Caco-2 (cell line): ENCODE measurements around the gene USP34. TPM values are rescaled to one million over a fixed set of nuclear protein-coding genes. Genes with fewer than 3 reads are reported as not detected.

Source experiments
- BruUV-seq: library from RNA; stranded (reverse); fragments of 400-500 nt; replicated peaks from 2 replicates; lab custom pipeline; 2021; lab: Mats Ljungman, UMichigan
- CTCF ChIA-PET: fragments of 300-600 bp; sonication (Branson Sonifier 250); formaldehyde crosslinking; loops from one replicate; lab custom pipeline; 2022; ENCODE audit warnings: antibody characterized with exemption; lab: Charles Lee
- POLR2A ChIA-PET: fragments of 300-600 bp; sonication (Branson Sonifier 250); formaldehyde crosslinking; loops from one replicate; lab custom pipeline; 2022; ENCODE audit warnings: antibody characterized with exemption; lab: Charles Lee
- DNase-seq, 2 experiments: peaks; one replicate each; pipeline versions ENCODE4 v3.0.0 to v3.0.0-alpha.2; 2020 to 2022
- H3K27me3 ChIP-seq: replicated peaks from 2 replicates; pipeline ENCODE4 v1.6.0; 2011; ENCODE audit warnings: low read length; ENCODE audit not compliant: control insufficient read depth, insufficient read depth
- H3K36me3 ChIP-seq: 2 replicates; pipeline ENCODE4 v1.5.1; 2011; ENCODE audit warnings: low read length; ENCODE audit not compliant: control insufficient read depth, insufficient read depth
- H3K4me1 ChIP-seq: fragments of 250-450 bp; sonication (Bioruptor Pico); 2 replicates; pipeline ENCODE4 v1.5.1; 2020; ENCODE audit warnings: mild to moderate bottlenecking
- H3K4me3 ChIP-seq: 2 replicates; pipeline ENCODE4 v1.5.1; 2011; ENCODE audit warnings: low read depth, mild to moderate bottlenecking, control low read depth, low read length
- H3K9me3 ChIP-seq: fragments of 250-450 bp; sonication (Bioruptor Pico); 2 replicates; pipeline ENCODE4 v1.5.1; 2020; ENCODE audit warnings: mild to moderate bottlenecking, moderate library complexity
- H3K27ac Mint-ChIP-seq: one replicate; pipeline ENCODE4 v1.8.0; 2022; ENCODE audit warnings: mixed read lengths; ENCODE audit not compliant: unreplicated experiment
- H3K27me3 Mint-ChIP-seq: one replicate; pipeline ENCODE4 v1.8.0; 2022; ENCODE audit warnings: mixed read lengths; ENCODE audit not compliant: insufficient read depth, unreplicated experiment
- H3K36me3 Mint-ChIP-seq: one replicate; pipeline ENCODE4 v1.8.0; 2022; ENCODE audit warnings: mild to moderate bottlenecking, mixed read lengths; ENCODE audit not compliant: insufficient read depth, unreplicated experiment
- H3K4me1 Mint-ChIP-seq: one replicate; pipeline ENCODE4 v1.8.0; 2022; ENCODE audit warnings: low read depth, mixed read lengths; ENCODE audit not compliant: unreplicated experiment
- H3K4me3 Mint-ChIP-seq: one replicate; pipeline ENCODE4 v1.8.0; 2022; ENCODE audit warnings: mild to moderate bottlenecking, moderate library complexity, mixed read lengths; ENCODE audit not compliant: unreplicated experiment
- H3K9me3 Mint-ChIP-seq: one replicate; pipeline ENCODE4 v1.8.0; 2022; ENCODE audit warnings: mixed read lengths; ENCODE audit not compliant: unreplicated experiment
- intact Hi-C: fragments of 100-400 bp; cut with micrococcal nuclease; formaldehyde crosslinking; loops from one replicate; pipeline ENCODE4 v1.10.0; 2022; ENCODE audit not compliant: unreplicated experiment
- total RNA-seq: library from RNA; stranded (reverse); gene quantifications from 2 replicates; pipeline ENCODE4 v1.2.3, GENCODE V29; 2022
- TF ChIP-seq, protein P1 (sequence below), 2 experiments: fragments of 200-600 bp in 1 of 2; IDR thresholded peaks; 1 replicate in 1 of 2; 2 replicates in 1 of 2; pipeline versions ENCODE4 v1.5.1 to v1.8.0; 2011 to 2022; ENCODE audit warnings: antibody characterized with exemption in 1 of 2, control low read depth in 1 of 2, inconsistent platforms in 1 of 2, low read depth in 1 of 2, low read length in 1 of 2, mild to moderate bottlenecking in 1 of 2, moderate library complexity in 1 of 2; ENCODE audit not compliant: insufficient read depth in 1 of 2, severe bottlenecking in 1 of 2, unreplicated experiment in 1 of 2

USP34 gene
- total RNA-seq, 1 experiment from 2014 or later, result 100 TPM

- H3K27me3 ChIP-seq, result no peaks in the 10 kb centered on the region
- H3K9me3 ChIP-seq, result no peaks in the 10 kb centered on the region
- H3K4me3 ChIP-seq, result no peak overlapping the region
- intact Hi-C loops, result loop anchor here (10.0 kb wide), 1 partner anchor 193 kb away; the partner anchor contains the start of gene USP34
- Mint-ChIP-seq H3K27ac (no peak overlapping the region), H3K36me3 (peaks cover 29% of the 10 kb centered on the region), H3K4me3 (no peak overlapping the region), H3K27me3 (no peaks in the 10 kb centered on the region), H3K4me1 (no peaks in the 10 kb centered on the region), H3K9me3 (no peaks in the 10 kb centered on the region)
- TF ChIP-seq, protein P1, sequence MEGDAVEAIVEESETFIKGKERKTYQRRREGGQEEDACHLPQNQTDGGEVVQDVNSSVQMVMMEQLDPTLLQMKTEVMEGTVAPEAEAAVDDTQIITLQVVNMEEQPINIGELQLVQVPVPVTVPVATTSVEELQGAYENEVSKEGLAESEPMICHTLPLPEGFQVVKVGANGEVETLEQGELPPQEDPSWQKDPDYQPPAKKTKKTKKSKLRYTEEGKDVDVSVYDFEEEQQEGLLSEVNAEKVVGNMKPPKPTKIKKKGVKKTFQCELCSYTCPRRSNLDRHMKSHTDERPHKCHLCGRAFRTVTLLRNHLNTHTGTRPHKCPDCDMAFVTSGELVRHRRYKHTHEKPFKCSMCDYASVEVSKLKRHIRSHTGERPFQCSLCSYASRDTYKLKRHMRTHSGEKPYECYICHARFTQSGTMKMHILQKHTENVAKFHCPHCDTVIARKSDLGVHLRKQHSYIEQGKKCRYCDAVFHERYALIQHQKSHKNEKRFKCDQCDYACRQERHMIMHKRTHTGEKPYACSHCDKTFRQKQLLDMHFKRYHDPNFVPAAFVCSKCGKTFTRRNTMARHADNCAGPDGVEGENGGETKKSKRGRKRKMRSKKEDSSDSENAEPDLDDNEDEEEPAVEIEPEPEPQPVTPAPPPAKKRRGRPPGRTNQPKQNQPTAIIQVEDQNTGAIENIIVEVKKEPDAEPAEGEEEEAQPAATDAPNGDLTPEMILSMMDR (IDR thresholded peaks at IDR 0.05; ENCODE audit: insufficient read depth in 1 of 2, low read depth in 1 of 2, low read length in 1 of 2, severe bottlenecking in 1 of 2, unreplicated experiment in 1 of 2), result no peak
- BruUV-seq, result no TSS peak
- no peak for DNase-seq
- POLR2A ChIA-PET, result no interaction called here
- peaks cover 1% of the 10 kb centered on the region; the same call in 1 of the 2 replicates for H3K36me3 ChIP-seq
- H3K4me1 ChIP-seq, result no peaks in the 10 kb centered on the region
- CTCF ChIA-PET, result no interaction called here
These were observed 188.7 kb downstream of the USP34 start for GRCh38 chr2:61282104-61282590.

DNA sequence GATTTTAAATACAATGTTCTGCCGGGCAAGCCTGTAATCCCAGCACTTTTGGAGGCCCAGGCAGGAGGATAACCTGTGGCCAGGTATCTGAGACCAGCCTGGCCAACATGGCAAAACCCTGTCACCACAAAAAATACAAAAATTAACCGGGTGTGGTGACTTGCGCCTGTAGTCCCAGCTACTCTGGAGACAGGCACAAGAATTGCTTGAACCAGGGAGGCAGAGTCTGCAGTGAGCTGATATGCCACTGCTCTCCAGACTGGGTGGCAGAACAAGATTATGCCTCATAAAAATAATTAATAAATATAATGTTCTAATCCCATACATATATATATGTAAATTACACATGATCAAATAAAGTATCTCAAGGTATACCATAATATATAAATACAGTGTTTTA lies 189.6 kb downstream of the USP34 start:
- Histone ChIP-seq H3K36me3 (no peaks in the 10 kb centered on the region; the same call in 1 of the 2 replicates), H3K4me1 (no peaks in the 10 kb centered on the region), H3K9me3 (no peaks in the 10 kb centered on the region), H3K27me3 (no peaks in the 10 kb centered on the region), H3K4me3 (no peak overlapping the region)
- no peak overlapping the region for H3K4me3 Mint-ChIP-seq
- no peaks in the 10 kb centered on the region for H3K9me3 Mint-ChIP-seq
- CTCF ChIA-PET, result no interaction called here
- peaks cover 34% of the 10 kb centered on the region for H3K36me3 Mint-ChIP-seq
- intact Hi-C loops, result loop anchor here (10.0 kb wide), 1 partner anchor 193 kb away; the partner anchor contains the start of gene USP34
- TF ChIP-seq, protein P1 (IDR thresholded peaks at IDR 0.05; ENCODE audit: insufficient read depth in 1 of 2, low read depth in 1 of 2, low read length in 1 of 2, severe bottlenecking in 1 of 2, unreplicated experiment in 1 of 2), result no peak
- H3K4me1 Mint-ChIP-seq, result no peaks in the 10 kb centered on the region
- H3K27me3 Mint-ChIP-seq, result no peaks in the 10 kb centered on the region
- no peak for DNase-seq
- POLR2A ChIA-PET, result no interaction called here
- no peak overlapping the region for H3K27ac Mint-ChIP-seq
- no TSS peak for BruUV-seq

DNA sequence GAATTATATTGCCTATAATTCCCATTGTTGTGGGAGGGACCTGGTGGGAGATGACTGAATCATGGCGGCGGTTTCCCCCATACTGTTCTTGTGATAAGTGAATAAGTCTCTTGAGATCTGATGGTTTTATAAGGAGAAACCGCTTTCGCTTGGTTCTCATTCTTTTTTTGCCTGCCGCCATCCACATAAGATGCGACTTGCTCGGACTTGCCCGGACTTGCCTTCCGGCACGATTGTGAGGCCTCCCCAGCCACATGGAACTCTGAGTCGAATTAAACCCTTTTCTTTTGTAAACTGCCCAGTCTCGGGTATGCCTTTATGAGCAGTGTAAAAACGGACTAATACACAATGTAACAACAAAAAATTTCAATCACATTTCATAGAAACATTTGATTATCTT lies 193.1 kb downstream of the USP34 start:
- no peaks in the 10 kb centered on the region for H3K9me3 ChIP-seq
- no peak overlapping the region for H3K27ac Mint-ChIP-seq
- DNase-seq, result no peak
- no peaks in the 10 kb centered on the region for H3K27me3 ChIP-seq
- H3K9me3 Mint-ChIP-seq, result no peaks in the 10 kb centered on the region
- intact Hi-C loops, result no loop called here
- H3K4me1 Mint-ChIP-seq, result no peaks in the 10 kb centered on the region
- H3K36me3 ChIP-seq, result no peaks in the 10 kb centered on the region
- BruUV-seq, result no TSS peak
- TF ChIP-seq, protein P1 (IDR thresholded peaks at IDR 0.05; ENCODE audit: insufficient read depth in 1 of 2, low read depth in 1 of 2, low read length in 1 of 2, severe bottlenecking in 1 of 2, unreplicated experiment in 1 of 2), result no peak
- no peaks in the 10 kb centered on the region for H3K27me3 Mint-ChIP-seq
- H3K36me3 Mint-ChIP-seq, result peaks cover 42% of the 10 kb centered on the region
- H3K4me1 ChIP-seq, result no peaks in the 10 kb centered on the region
- no peak overlapping the region for H3K4me3 Mint-ChIP-seq
- H3K4me3 ChIP-seq, result no peak overlapping the region
- ChIA-PET POLR2A (no interaction called here), CTCF (no interaction called here)
